HEK293 (cell line): Measurements from ENCODE around the gene MYO1F.
A peak's percentile ranks its signal among the peaks of the same experiment; 100 is the strongest.

Experiments used
- CTCF ChIA-PET: fragments of 350-600 bp; formaldehyde crosslinking; extraction: SDS; loops from one replicate; lab custom pipeline; 2021; ENCODE audit warnings: antibody characterized with exemption; lab: Yijun Ruan, JAX
- POLR2A ChIA-PET: fragments of 300-600 bp; formaldehyde crosslinking; extraction: SDS; loops from one replicate; lab custom pipeline; 2020; ENCODE audit warnings: antibody characterized with exemption, inconsistent platforms; lab: Yijun Ruan, JAX
- H3K27ac ChIP-seq: fragments of 200-500 bp; sonication (Bioruptor generic); 2 replicates; pipeline ENCODE4 v1.5.1; 2014; ENCODE audit warnings: low read depth, low read length, control low read depth, inconsistent platforms; ENCODE audit errors: extremely low read depth
- H3K36me3 ChIP-seq, 2 experiments: fragments of 200-500 bp in 1 of 2; sonication (Bioruptor generic) in 1 of 2; 1 replicate in 1 of 2; 2 replicates in 1 of 2; pipeline ENCODE4 v1.5.1; 2014 to 2017; ENCODE audit warnings: inconsistent platforms in 2 of 2, low read length in 2 of 2; ENCODE audit not compliant: control insufficient read depth in 2 of 2, insufficient read depth in 1 of 2
- H3K4me1 ChIP-seq: fragments of 200-500 bp; sonication (Bioruptor generic); 2 replicates; pipeline ENCODE4 v1.5.1; 2014; ENCODE audit warnings: mild to moderate bottlenecking, low read length, inconsistent platforms; ENCODE audit not compliant: control insufficient read depth, insufficient read depth
- H3K4me3 ChIP-seq: 2 replicates; pipeline ENCODE4 v1.5.1; 2011; ENCODE audit warnings: low read depth, mild to moderate bottlenecking, control low read depth, low read length, moderate library complexity
- H3K9me3 ChIP-seq: fragments of 200-500 bp; sonication (Bioruptor generic); 2 replicates; pipeline ENCODE4 v1.5.1; 2014; ENCODE audit warnings: low read depth, low read length, inconsistent platforms; ENCODE audit not compliant: control insufficient read depth, insufficient read depth
- KLF1 ChIP-seq: fragments of 450-650 bp; formaldehyde crosslinking; IDR thresholded peaks from 2 replicates; pipeline ENCODE4 v1.5.1; 2016; ENCODE audit warnings: missing biosample characterization, missing genetic modification characterization
- SCRT2 ChIP-seq: fragments of 450-650 bp; formaldehyde crosslinking; IDR thresholded peaks from 2 replicates; pipeline ENCODE4 v1.5.1; 2016; ENCODE audit warnings: missing biosample characterization, missing genetic modification characterization
- ZBTB21 ChIP-seq: fragments of 450-650 bp; formaldehyde crosslinking; IDR thresholded peaks from 2 replicates; pipeline ENCODE4 v1.5.1; 2017; ENCODE audit warnings: missing biosample characterization, missing genetic modification characterization
- ZBTB8A ChIP-seq: fragments of 450-650 bp; formaldehyde crosslinking; IDR thresholded peaks from 2 replicates; pipeline ENCODE4 v1.5.1; 2016; ENCODE audit warnings: missing biosample characterization, missing genetic modification characterization
- ZIC2 ChIP-seq: fragments of 450-650 bp; formaldehyde crosslinking; IDR thresholded peaks from 2 replicates; pipeline ENCODE4 v1.5.1; 2016; ENCODE audit warnings: missing biosample characterization, missing genetic modification characterization
- ZNF140 ChIP-seq: fragments of 450-650 bp; formaldehyde crosslinking; IDR thresholded peaks from 2 replicates; pipeline ENCODE4 v1.5.1; 2016; ENCODE audit warnings: missing biosample characterization, missing genetic modification characterization
- ZNF202 ChIP-seq: fragments of 450-650 bp; formaldehyde crosslinking; IDR thresholded peaks from 2 replicates; pipeline ENCODE4 v1.5.1; 2016; ENCODE audit warnings: missing biosample characterization, missing genetic modification characterization, borderline replicate concordance
- ZNF24 ChIP-seq: fragments of 450-650 bp; formaldehyde crosslinking; IDR thresholded peaks from 2 replicates; pipeline ENCODE4 v1.5.1; 2016; ENCODE audit warnings: missing biosample characterization, missing genetic modification characterization
- ZNF426 ChIP-seq: fragments of 450-650 bp; formaldehyde crosslinking; IDR thresholded peaks from 2 replicates; pipeline ENCODE4 v1.5.1; 2017; ENCODE audit warnings: missing biosample characterization, missing genetic modification characterization, mild to moderate bottlenecking, inconsistent platforms, moderate library complexity
- ZNF555 ChIP-seq: fragments of 450-650 bp; formaldehyde crosslinking; conservative IDR thresholded peaks from 2 replicates; pipeline ENCODE4 v1.5.1; 2017; ENCODE audit warnings: missing biosample characterization, mild to moderate bottlenecking, missing genetic modification characterization, inconsistent platforms
- ZNF670 ChIP-seq: fragments of 450-650 bp; formaldehyde crosslinking; IDR thresholded peaks from 2 replicates; pipeline ENCODE4 v1.5.1; 2016; ENCODE audit warnings: missing biosample characterization, missing genetic modification characterization, low read depth
- ZNF768 ChIP-seq: fragments of 450-650 bp; formaldehyde crosslinking; IDR thresholded peaks from 2 replicates; pipeline ENCODE4 v1.5.1; 2018; ENCODE audit warnings: missing biosample characterization, mild to moderate bottlenecking, missing genetic modification characterization
- TF ChIP-seq, protein P1 (sequence below): fragments of 450-650 bp; formaldehyde crosslinking; IDR thresholded peaks from 2 replicates; pipeline ENCODE4 v1.5.1; 2017; ENCODE audit warnings: missing biosample characterization, missing genetic modification characterization

Gene MYO1F

DNA sequence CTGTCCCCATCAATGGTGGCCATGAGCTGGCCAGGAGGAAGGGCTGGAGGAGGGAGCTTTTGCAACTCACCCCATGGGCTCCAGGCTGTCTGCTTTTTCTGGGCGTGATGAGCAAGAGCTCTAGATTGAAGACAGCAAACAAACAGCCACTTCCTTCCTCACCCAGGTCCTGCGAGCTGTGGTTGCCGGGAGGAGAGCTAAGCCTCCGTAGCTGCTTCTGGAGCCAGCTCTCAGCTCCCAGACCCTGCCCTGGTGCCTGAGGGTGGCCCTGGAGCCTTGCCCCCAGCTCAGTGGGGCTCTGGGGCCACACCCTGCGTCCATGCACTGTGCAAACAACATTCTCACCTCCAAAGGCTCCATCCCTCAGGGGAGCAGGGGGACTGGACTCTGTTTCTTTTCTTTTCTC lies 6.2 kb downstream of the MYO1F start:
- no peak overlapping the region for H3K4me3 ChIP-seq
- ChIA-PET CTCF (interaction anchor here (0.5 to 2.0 kb wide), 4 partner anchors 9 to 256 kb away, joined by 4 to 28 read pairs (median 4); no protein-coding TSS in a partner anchor), POLR2A (interaction anchor here (0.7 to 0.9 kb wide), 2 partner anchors 45 to 214 kb away, joined by 3 read pairs; no protein-coding TSS in a partner anchor)
- TF ChIP-seq ZNF426 (no peak), ZNF670 (tag by site-specific recombination) (no peak), ZBTB8A (tag by site-specific recombination) (no peak), KLF1 (no peak; the same call in 1 of the 2 replicates), ZIC2 (tag by site-specific recombination) (peak; percentile 53)
- TF ChIP-seq, protein P1, sequence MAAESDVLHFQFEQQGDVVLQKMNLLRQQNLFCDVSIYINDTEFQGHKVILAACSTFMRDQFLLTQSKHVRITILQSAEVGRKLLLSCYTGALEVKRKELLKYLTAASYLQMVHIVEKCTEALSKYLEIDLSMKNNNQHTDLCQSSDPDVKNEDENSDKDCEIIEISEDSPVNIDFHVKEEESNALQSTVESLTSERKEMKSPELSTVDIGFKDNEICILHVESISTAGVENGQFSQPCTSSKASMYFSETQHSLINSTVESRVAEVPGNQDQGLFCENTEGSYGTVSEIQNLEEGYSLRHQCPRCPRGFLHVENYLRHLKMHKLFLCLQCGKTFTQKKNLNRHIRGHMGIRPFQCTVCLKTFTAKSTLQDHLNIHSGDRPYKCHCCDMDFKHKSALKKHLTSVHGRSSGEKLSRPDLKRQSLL (tag by site-specific recombination), result 0 out of 2 replicates have a peak, but pooled peaks have one; percentile 45
- H3K4me1 ChIP-seq, result no peaks in the 10 kb centered on the region
- H3K36me3 ChIP-seq, result no peaks in the 10 kb centered on the region
- H3K27ac ChIP-seq, result no peak overlapping the region
- no peaks in the 10 kb centered on the region for H3K9me3 ChIP-seq

DNA sequence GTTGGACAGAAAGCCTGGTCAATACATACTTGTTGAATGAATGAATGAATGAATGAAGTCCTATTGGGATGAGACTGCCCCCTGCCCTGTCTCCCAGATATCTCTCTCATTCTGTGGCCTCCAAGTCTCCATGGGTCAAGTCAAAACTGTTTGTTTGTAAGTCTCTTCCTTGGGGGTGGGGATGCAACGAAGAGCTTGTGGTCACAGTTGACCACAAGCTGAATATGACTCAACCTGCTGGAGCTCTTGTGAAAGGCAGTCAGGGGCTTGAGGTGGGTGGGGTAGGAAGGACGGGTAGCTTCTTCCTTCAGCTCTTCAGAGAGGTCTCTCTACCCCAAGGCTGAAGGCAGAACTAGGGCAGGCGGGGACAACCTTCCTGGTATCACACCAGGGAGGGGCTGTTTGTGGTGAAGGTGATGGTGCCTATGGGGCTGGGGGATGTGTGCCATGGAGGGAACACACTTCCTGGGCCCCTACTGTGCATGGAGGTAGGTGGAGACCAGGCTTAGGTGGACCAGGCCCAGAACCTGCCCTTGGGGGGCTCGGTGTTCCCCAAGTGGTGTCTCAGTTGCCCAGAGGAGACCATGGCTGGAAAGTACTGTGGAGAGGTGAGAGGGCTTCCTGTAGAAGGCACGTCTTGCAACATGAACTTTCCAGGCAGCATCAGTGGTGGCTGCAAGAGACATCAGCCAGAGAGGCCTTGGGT lies 8.0 kb downstream of the MYO1F start:
- Histone ChIP-seq H3K27ac (no peak overlapping the region), H3K4me3 (no peak overlapping the region)
- TF ChIP-seq ZNF140 (tag by site-specific recombination), result no peak
- peak; percentile 74 for TF ChIP-seq ZNF24 (tag by site-specific recombination)

DNA sequence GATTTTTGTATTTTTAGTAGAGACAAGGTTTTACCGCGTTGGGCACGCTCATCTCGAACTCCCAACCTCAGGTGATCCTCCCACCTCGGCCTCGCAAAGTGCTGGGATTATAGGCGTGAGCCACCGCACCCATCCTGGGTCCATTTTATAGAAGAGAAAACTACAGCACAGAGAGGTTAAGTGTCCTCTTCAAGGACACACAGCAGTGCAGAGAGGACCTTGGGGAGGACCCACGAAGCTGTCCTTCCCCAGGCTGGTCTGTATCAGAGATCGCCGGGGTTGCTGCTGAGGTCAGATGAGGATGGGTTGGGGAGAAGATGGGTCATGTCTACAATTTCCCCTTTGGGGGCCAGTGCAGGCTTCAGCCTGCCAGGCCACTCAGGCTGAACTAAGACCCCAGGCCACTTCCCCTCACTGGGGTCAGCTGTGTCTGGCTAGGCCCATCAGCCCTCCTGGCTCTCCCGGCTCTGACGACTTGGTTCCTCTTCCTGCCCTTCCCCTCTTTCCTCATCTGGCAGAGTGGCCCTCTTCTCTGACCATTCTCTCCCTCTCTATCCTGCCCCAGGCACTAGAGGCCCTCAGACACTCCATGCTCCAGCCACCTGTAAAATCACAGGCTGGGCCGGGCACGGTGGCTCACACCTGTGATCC lies 9.6 kb downstream of the MYO1F start:
- CTCF ChIA-PET, result interaction anchor here (0.7 to 3.2 kb wide), 2 partner anchors 13 to 31 kb away, joined by 8 to 20 read pairs; no protein-coding TSS in a partner anchor
- H3K4me1 ChIP-seq, result no peaks in the 10 kb centered on the region
- no peaks in the 10 kb centered on the region for H3K9me3 ChIP-seq
- H3K36me3 ChIP-seq, result no peaks in the 10 kb centered on the region
- peak; percentile 82; the same call in 1 of the 2 replicates for TF ChIP-seq ZNF768
- TF ChIP-seq SCRT2 (tag by site-specific recombination), result no peak
- no peak overlapping the region for H3K27ac ChIP-seq
- no peak overlapping the region for H3K4me3 ChIP-seq
- POLR2A ChIA-PET, result interaction anchor here (0.7 kb wide), 1 partner anchor 86 kb away, joined by 4 read pairs; no protein-coding TSS in a partner anchor

More for the DNA sequence above, 8.0 kb downstream of the MYO1F start:
- Histone ChIP-seq H3K9me3 (no peaks in the 10 kb centered on the region), H3K36me3 (no peaks in the 10 kb centered on the region), H3K4me1 (no peaks in the 10 kb centered on the region)
- CTCF ChIA-PET, result interaction anchor here (1.3 to 2.4 kb wide), 2 partner anchors 11 to 17 kb away, joined by 3 to 26 read pairs; no protein-coding TSS in a partner anchor
- POLR2A ChIA-PET, result no interaction called here

DNA sequence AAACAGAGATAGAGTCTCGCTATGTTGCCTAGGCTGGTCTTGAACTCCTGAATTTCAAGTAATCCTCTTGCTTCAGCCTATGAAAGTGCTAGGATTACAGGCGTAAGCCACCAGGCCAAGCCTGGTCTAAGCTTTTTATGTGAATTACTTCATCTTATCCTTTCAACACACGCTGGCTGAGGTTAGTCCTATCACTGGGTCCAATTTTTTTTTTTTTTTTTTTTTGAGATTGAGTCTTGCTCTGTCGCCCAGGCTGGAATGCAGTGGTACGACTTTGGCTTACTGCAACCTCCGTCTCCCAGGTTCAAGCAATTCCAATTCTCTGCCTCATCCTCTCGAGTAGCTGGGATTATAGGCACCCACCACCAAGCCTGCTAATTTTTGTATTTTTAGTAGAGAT lies 10.4 kb downstream of the MYO1F start:
- Histone ChIP-seq H3K4me1 (no peaks in the 10 kb centered on the region), H3K27ac (no peak overlapping the region), H3K9me3 (no peaks in the 10 kb centered on the region), H3K4me3 (no peak overlapping the region), H3K36me3 (no peaks in the 10 kb centered on the region)
- POLR2A ChIA-PET, result interaction anchor here (0.7 kb wide), 1 partner anchor 85 kb away, joined by 4 read pairs; no protein-coding TSS in a partner anchor
- TF ChIP-seq ZNF202 (no peak), ZNF555 (tag by site-specific recombination) (no peak), ZBTB21 (tag by site-specific recombination) (no peak)
- CTCF ChIA-PET, result interaction anchor here (0.6 to 3.2 kb wide), 5 partner anchors 12 to 1186 kb away, joined by 3 to 20 read pairs (median 8); no protein-coding TSS in a partner anchor
